Measurements from ENCODE around the gene PLEKHH3. TPM values are rescaled to one million over a fixed set of nuclear protein-coding genes. Genes with fewer than 3 reads are reported as not detected.
A peak's percentile ranks its signal among the peaks of the same experiment; 100 is the strongest.
"Not testable (repeated sequence)": the region's sequence is repeated elsewhere in the genome, so short reads cannot be mapped to it uniquely, and the experiment has no call there.

The PLEKHH3 gene
- polyA plus RNA-seq, 10 donors: 23.6 to 41.7 (median 35.5) TPM

DNA sequence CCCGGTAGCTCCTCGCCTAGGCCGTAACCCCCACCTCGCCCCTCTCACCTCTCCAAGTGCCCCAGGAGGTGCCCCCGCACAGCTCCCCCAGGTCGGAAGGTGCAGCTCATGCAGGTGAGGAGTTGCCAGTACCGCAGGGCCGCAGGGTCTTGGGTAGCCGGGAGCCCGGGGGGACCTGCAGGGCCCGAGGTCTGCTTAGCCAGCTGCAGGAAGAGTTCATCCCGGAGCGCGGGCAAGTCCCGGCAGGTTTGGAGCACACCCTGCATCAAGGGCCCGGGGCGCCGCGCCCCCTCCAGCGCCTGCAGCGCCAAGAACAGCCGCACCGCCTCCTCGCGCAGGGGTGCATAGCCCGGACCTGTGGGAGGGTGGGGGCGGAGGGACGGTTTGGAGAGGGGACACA lies 4.8 kb downstream of the PLEKHH3 start:
- DNase-seq: no peak

- DNase-seq: no peak
Observed at GRCh38 chr17:42670789-42671657, 5.8 kb downstream of the PLEKHH3 start.

- DNase-seq: no peak
Observed at GRCh38 chr17:42669977-42670788, 6.6 kb downstream of the PLEKHH3 start.

DNA sequence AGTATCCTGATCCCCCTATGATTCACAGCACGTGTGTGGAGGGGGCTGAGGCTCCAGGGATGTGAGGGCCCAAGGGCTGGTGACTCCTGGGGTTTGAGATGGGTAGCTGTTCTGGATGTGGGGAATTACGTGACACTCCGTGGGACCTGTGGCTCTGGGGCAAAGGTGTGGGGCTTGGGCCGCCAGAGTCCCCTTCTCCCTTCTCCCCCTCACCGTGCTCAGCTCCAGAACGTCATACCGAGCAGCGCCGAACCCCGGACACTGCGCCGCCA lies 7.2 kb downstream of the PLEKHH3 start:
- no peak for DNase-seq

GRCh38 chr17:42667088-42667951 lies 9.5 kb downstream of the PLEKHH3 start:
- no peak for DNase-seq

- DNase-seq: not testable (repeated sequence)
Observed at GRCh38 chr17:42666126-42666525, 10.7 kb downstream of the PLEKHH3 start.

DNA sequence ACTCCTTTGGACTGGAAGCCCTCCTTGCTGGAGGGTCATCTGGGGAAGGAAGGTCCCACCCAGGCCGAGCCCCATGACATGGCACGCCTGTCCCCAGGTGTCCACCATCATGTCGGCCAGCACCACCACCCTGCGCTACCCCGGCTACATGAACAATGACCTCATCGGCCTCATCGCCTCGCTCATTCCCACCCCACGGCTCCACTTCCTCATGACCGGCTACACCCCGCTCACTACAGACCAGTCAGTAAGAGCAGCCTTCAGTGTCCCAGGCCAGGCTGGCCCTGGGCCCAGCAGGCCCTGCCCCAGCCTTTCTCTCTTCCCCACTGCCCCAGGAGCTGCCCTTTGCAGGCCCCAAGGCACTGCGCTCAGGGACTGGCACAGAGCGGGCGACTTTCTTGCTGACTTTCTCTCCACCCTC lies 11.2 kb downstream of the PLEKHH3 start:
- no peak for DNase-seq

DNA sequence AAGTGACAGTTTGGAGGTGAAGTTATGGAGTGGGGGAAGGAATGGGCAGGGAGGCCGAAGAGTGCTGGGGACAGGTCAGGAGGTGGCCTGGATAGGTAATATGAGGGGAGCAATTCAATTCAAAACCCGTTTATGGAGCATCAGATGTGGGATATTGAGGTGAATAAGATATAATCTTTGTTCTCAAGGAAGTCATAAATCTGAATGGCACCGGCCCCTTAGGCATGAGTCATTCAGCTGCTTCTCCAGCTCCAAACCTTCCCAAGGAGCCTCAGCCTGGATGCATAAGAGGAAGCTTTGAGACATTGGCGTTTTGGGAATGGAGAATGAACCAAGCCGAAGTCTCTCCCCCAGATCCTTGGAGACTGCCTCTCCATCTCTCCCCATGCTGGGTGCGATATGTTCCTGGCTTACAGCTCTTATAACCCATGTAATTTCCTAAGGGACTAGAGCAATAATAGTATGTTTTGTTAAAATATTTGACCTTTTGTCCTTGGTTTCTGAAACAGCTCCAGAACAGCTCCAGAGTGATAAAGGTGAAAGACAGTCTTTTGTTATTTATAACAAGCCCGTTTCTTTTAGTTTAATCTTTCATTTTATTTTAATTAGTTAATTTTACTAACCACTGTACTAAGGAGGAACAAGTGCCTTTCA lies 16.0 kb downstream of the PLEKHH3 start:
- DNase-seq: no peak

DNA sequence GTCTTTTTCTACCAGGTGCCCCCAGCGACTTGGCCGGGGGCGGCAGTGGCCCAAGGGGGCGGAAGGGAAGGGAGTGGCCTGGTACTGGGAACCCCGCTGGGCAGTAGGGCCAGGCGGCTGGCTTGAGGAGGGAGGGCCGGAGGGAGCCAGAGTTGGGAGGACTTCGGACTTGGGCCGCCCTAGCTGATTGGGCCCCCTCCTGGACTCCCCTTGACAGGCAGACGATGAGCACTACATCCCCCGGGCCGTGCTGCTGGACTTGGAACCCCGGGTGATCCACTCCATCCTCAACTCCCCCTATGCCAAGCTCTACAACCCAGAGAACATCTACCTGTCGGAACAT lies 16.9 kb downstream of the PLEKHH3 start:
- not testable (repeated sequence) for DNase-seq

DNA sequence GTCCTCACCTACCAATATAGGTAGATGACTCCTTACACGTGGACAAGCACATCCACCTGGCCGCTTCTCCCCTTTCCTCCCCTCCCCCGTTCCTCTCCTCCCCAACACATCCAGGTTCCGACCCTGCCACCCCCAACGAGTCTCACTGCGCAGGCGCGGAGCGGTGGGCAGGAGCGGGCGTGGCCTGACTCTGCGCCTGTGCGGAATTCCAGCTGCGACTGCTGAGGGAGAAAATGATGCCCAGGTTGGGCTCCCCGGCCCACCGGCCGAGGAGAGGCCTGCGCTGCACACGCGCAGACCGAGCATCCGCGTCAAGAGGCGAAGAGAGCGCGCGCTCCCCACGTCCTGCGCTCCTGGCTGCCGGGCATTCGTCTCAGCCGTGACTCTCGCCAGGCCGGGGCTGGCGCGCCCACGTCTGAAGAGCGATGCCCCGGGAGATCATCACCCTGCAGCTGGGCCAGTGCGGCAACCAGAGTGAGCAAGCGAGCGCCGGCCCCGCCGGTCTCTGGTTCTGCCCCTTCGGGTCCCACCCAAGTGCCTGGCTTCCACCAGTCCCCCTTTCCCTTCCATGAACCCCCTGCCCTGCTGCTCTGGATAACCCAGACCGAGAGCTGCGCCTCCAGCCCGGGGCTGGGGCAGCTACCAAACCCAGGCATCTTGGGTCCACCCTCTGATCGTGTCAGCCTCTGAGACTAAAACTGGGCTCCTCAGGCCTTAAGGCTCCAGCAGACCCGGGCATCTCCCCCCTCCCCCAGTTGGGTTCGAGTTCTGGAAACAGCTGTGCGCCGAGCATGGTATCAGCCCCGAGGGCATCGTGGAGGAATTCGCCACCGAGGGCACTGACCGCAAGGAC lies 17.5 kb downstream of the PLEKHH3 start, which contains the start of gene TUBG2:
Gene TUBG2 (plus strand): TSS at position 206 of the 853 bp plus-strand sequence. CDS start 220 bp downstream, at position 426.
- DNase-seq: peak; percentile 88 to 95 (median 92)

DNA sequence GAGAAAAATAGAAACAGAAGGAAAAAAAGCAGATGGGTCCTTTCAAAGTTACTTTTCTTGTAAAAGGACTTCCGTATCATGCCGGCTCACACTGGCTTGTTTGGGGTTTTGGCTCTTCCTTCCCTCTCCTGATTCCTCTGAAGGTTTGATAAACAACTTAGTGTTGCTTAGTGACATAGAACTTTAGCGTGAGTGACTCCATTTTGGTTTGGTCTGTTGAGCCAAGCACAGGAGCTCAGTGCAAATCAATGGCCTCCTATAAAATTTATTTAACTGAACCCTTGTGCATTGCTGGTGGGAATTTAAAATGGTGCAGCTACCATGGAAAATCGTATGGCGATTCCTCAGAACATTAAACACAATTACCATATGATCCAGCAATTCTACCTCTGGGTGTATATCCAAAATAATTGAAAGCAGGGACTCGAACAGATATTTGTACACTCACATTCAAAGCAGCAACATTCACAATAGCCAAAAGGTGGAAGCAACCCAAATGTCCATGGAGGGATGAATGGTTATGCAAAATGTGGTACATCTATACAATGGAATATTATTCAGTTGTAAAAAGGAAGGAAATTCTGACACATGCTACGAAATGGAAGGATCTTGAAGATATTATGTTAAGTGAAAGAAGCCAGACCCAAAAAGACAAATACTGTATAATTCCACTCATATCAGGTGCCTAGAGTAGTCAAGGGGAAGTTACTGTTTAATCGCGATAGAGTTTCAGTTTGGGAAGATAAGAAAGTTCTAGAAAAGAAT lies 18.8 kb downstream of the PLEKHH3 start:
- no peak for DNase-seq

- no peak for DNase-seq
Observed at GRCh38 chr17:42655528-42655927, 21.3 kb downstream of the PLEKHH3 start.

DNA sequence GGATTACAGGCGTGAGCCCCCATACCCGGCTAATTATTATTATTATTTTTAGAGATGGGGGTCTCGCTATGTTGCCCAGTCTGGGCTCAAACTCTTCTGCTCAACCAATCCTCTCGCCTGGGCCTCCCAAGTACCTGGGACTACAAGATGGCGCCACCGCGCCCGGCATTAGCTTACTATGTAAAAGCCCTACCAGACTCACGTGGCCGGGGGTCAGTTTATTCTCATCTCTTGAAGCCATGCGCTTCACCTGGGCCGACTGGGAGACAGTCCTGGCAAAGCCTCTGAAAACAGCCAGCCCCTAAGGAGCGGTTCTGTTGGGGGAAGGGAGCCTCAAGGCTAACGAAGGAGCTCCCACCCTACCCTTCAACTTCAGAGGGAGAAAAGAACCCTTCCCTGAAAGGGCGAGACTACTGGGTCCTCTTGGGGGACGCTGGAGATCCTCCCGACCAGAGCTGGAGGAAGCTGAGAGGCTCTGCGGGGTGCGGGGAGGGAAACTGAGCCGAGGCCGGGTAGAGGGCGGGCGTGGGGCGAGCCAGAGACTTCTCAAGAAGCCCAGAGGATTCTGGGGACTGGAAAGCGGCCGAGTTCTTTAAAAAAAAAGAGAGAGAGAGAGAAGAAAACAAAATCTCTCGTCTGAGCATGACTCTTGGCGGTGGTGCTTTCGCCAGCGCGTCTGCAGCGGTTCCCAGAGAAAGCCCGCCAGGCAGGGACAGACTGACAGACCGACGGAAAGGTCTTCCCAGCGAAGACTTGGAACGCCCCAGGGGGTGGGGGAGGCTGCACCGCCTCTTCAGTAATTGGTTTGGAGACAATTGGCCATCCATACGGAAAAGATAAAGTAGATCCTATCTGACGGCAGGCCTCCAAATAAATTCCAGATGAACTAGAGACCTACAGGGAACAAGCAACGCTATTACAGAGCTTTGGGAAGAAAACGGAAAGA lies 23.3 kb downstream of the PLEKHH3 start:
- DNase-seq: peak; percentile 81 to 94 (median 88)

GRCh38 chr17:42651392-42651791 lies 25.4 kb downstream of the PLEKHH3 start:
- no peak for DNase-seq

DNA sequence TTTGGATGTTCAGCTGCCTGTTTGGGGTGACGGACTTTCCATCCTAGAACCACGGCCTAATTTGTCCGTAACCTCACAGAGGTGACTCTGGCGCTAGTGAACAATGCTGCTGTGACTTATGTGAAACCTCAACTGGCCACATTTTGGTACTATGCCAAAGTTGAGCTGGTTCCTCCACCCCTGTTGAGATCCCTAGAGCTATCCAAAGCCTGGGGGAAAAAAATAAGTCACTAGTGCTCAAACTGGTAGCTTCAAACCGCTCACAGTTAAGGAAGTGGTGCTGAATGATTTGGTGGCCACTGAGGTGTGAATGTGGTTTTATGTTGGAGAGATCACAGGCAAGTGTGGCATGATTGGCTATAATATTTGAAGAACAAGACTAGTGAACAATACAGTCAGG lies 29.0 kb downstream of the PLEKHH3 start:
- no peak for DNase-seq

GRCh38 chr17:42642336-42642735 lies 34.5 kb downstream of the PLEKHH3 start:
- no peak for DNase-seq

DNA sequence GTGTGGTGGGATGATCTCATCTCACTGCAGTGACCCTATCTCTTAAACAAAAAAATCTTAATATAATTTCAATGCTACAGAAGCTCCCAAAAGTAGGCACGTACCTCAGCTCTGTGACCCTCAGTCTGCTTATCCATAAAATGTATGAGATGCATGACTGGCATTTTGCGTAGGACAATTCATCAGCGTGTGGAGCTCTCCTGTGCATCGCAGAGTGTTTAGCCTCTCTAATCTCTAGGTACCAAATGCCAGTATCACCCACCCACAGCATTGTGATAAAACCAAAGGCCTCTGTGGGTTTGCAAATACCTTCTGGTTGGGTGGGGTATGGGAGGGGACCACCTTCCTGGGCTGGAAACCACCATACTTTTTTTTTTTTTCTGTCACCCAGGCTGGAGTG lies 36.7 kb downstream of the PLEKHH3 start:
- no peak for DNase-seq

- DNase-seq: no peak
Observed at GRCh38 chr17:42639525-42640113, 37.2 kb downstream of the PLEKHH3 start.
